Endothelial cell of umbilical vein (primary cell): Measurements from ENCODE around the gene KBTBD8. TPM values are rescaled to one million over a fixed set of nuclear protein-coding genes. Genes with fewer than 3 reads are reported as not detected.

Experiments
- BruUV-seq: library from RNA; stranded (reverse); fragments of 400-500 nt; replicated peaks from 2 replicates; lab custom pipeline; 2021; lab: Mats Ljungman, UMichigan
- CTCF ChIA-PET: fragments of 300-600, 350-600 bp; sonication (Branson Sonifier 250); formaldehyde crosslinking; loops from one replicate; lab custom pipeline; 2021; ENCODE audit warnings: antibody characterized with exemption, inconsistent platforms; lab: Charles Lee
- POLR2A ChIA-PET: fragments of 300-600, 350-600 bp; sonication (Branson Sonifier 250); formaldehyde crosslinking; loops from one replicate; lab custom pipeline; 2021; ENCODE audit warnings: antibody characterized with exemption, inconsistent platforms; lab: Charles Lee
- DNase-seq: peaks from one replicate; pipeline ENCODE4 v3.0.0-alpha.2; 2011; ENCODE audit warnings: low read depth, low spot score
- FAIRE-seq: peaks from 2 replicates; lab custom pipeline; 2011; peaks lifted over from hg19 to GRCh38; lab: Jason Lieb, UNC
- H2AFZ ChIP-seq: 2 replicates; pipeline ENCODE4 v1.6.0; 2012; ENCODE audit warnings: low read depth, low read length, control low read depth, inconsistent platforms
- H3K27ac ChIP-seq: 2 replicates; pipeline ENCODE4 v1.5.1; 2011; ENCODE audit warnings: low read depth, mild to moderate bottlenecking, control low read depth, low read length, moderate library complexity; ENCODE audit not compliant: insufficient read depth
- H3K27me3 ChIP-seq, 2 experiments: 2 replicates each; pipeline versions ENCODE4 v1.6.0 to v1.6.1; 2011; ENCODE audit warnings: low read length in 2 of 2, mixed read lengths in 1 of 2; ENCODE audit not compliant: control insufficient read depth in 2 of 2, insufficient read depth in 2 of 2
- H3K36me3 ChIP-seq, 2 experiments: 2 replicates in 1 of 2; 3 replicates in 1 of 2; pipeline ENCODE4 v1.5.1; 2011; ENCODE audit warnings: low read length in 2 of 2, mild to moderate bottlenecking in 1 of 2, moderate library complexity in 1 of 2; ENCODE audit not compliant: control insufficient read depth in 2 of 2, insufficient read depth in 2 of 2; ENCODE audit errors: extremely low read depth in 1 of 2
- H3K4me1 ChIP-seq: 3 replicates; pipeline ENCODE4 v1.5.1; 2011; ENCODE audit warnings: mild to moderate bottlenecking, low read length; ENCODE audit not compliant: control insufficient read depth, insufficient read depth; ENCODE audit errors: extremely low read depth
- H3K4me2 ChIP-seq: 2 replicates; pipeline ENCODE4 v1.6.1; 2011; ENCODE audit warnings: low read length, control low read depth, mixed read lengths; ENCODE audit not compliant: insufficient read depth
- H3K4me3 ChIP-seq, 3 experiments: fragments of 200-600 bp in 1 of 3; sonication (generic), shearing (Covaris generic) in 1 of 3; replicated peaks in 1 of 3; 2 replicates each; pipeline ENCODE4 v1.5.1; 2011 to 2016; ENCODE audit warnings: control low read depth in 3 of 3, low read length in 3 of 3, mild to moderate bottlenecking in 2 of 3, inconsistent platforms in 1 of 3, low read depth in 1 of 3, moderate library complexity in 1 of 3; ENCODE audit not compliant: insufficient read depth in 1 of 3
- H3K79me2 ChIP-seq: 2 replicates; pipeline ENCODE4 v1.6.0; 2012; ENCODE audit warnings: low read length, inconsistent platforms; ENCODE audit not compliant: control insufficient read depth, insufficient read depth
- H3K9ac ChIP-seq: replicated peaks from 2 replicates; pipeline ENCODE3; 2011; ENCODE audit warnings: low read length, control low read depth; ENCODE audit not compliant: insufficient read depth; ENCODE audit errors: extremely low read depth
- H3K9me1 ChIP-seq: replicated peaks from 3 replicates; pipeline ENCODE4 v1.6.0; 2011; ENCODE audit warnings: mild to moderate bottlenecking, low read length; ENCODE audit not compliant: control insufficient read depth, insufficient read depth; ENCODE audit errors: extremely low read depth
- H3K9me3 ChIP-seq: replicated peaks from 2 replicates; pipeline ENCODE4 v1.5.1; 2012; ENCODE audit warnings: low read length, inconsistent platforms; ENCODE audit not compliant: control insufficient read depth, insufficient read depth
- H4K20me1 ChIP-seq: replicated peaks from 2 replicates; pipeline ENCODE3; 2011; ENCODE audit warnings: mild to moderate bottlenecking, low read length; ENCODE audit not compliant: control insufficient read depth, insufficient read depth; ENCODE audit errors: extremely low read depth
- CTCF ChIP-seq, 2 donors: IDR thresholded peaks; 1 replicate in 1 of 2; 2 replicates in 1 of 2; pipeline ENCODE4 v1.5.1; 2011; ENCODE audit warnings: low read length in 2 of 2, mild to moderate bottlenecking in 2 of 2, moderate library complexity in 2 of 2, control low read depth in 1 of 2, inconsistent platforms in 1 of 2, low read depth in 1 of 2; ENCODE audit not compliant: insufficient read depth in 1 of 2; ENCODE audit errors: extremely low read depth in 1 of 2
- EZH2 ChIP-seq: IDR thresholded peaks from 2 replicates; pipeline ENCODE4 v1.6.1; 2012; ENCODE audit warnings: borderline replicate concordance, low read depth, mild to moderate bottlenecking, moderate library complexity, low read length, inconsistent platforms; ENCODE audit not compliant: severe bottlenecking
- FOS ChIP-seq: IDR thresholded peaks from 2 replicates; pipeline ENCODE4 v1.6.1; 2011; ENCODE audit warnings: mild to moderate bottlenecking, low read length, moderate library complexity, borderline replicate concordance; ENCODE audit not compliant: insufficient read depth
- GATA2 ChIP-seq: IDR thresholded peaks from 2 replicates; pipeline ENCODE4 v1.7.0; 2011; ENCODE audit warnings: low read depth, mild to moderate bottlenecking, moderate library complexity, mixed read lengths, low read length; ENCODE audit not compliant: insufficient read length, insufficient read depth
- JUN ChIP-seq: IDR thresholded peaks from 2 replicates; pipeline ENCODE4 v1.6.1; 2011; ENCODE audit warnings: borderline replicate concordance, low read depth; ENCODE audit not compliant: insufficient read length, insufficient read depth
- MAX ChIP-seq: IDR thresholded peaks from 2 replicates; pipeline ENCODE4 v1.6.1; 2011; ENCODE audit not compliant: insufficient read depth, insufficient read length
- MYC ChIP-seq: IDR thresholded peaks from one replicate; pipeline ENCODE4 v1.6.1; 2011; ENCODE audit warnings: mild to moderate bottlenecking, low read depth, low read length
- POLR2A ChIP-seq: IDR thresholded peaks from 2 replicates; pipeline ENCODE4 v1.6.1; 2012; ENCODE audit warnings: low read depth, mild to moderate bottlenecking, control low read depth, low read length
- POLR2AphosphoS5 ChIP-seq: IDR thresholded peaks from 2 replicates; pipeline ENCODE4 v1.6.1; 2012; ENCODE audit warnings: low read depth, mild to moderate bottlenecking, control low read depth, low read length, moderate library complexity; ENCODE audit not compliant: insufficient read depth
- dilution Hi-C: fragments of 300-500 bp; cut with MboI; formaldehyde crosslinking; loops from one replicate; pipeline ENCODE4 v1.15.0; 2019; ENCODE audit warnings: low sequenced_read_pairs; ENCODE audit not compliant: extremely low pct_ligation_motif_present
- intact Hi-C: fragments of 100-400 bp; cut with micrococcal nuclease; formaldehyde crosslinking; loops from one replicate; pipeline ENCODE4 v1.10.0; 2022
- polyA plus RNA-seq, 4 experiments: library from polyadenylated mRNA; depleted of rRNA in 3 of 4; stranded (reverse) in 3 of 4; unstranded in 1 of 4; fragments of >200 nt; gene quantifications; 2 replicates each; pipeline versions ENCODE4 v1.2.1 to v1.2.3, GENCODE V29; 2011 to 2012; ENCODE audit warnings: missing spikeins in 1 of 4
- total RNA-seq: library from RNA; stranded (reverse); gene quantifications from 2 replicates; pipeline ENCODE4 v1.2.3, GENCODE V29; 2021

Gene KBTBD8
- total and polyA plus RNA-seq, 2 donors (not counting 3 experiments of a cell fraction or from before 2014, with no cell fraction given): 0.26 to 1.1 TPM

GRCh38 chr3:67015702-67016484 is 17.8 kb downstream of the KBTBD8 start:
- Histone ChIP-seq H3K9me3 (no peaks in the 10 kb centered on the region), H3K9ac (no peak overlapping the region), H4K20me1 (no peaks in the 10 kb centered on the region), H3K4me1 (no peaks in the 10 kb centered on the region), H3K27me3 (no peaks in the 10 kb centered on the region), H3K9me1 (no peaks in the 10 kb centered on the region), H2AFZ (no peak overlapping the region), H3K36me3 (no peaks in the 10 kb centered on the region), H3K4me3 (no peak overlapping the region), H3K4me2 (no peak overlapping the region), H3K79me2 (no peaks in the 10 kb centered on the region), H3K27ac (no peak overlapping the region)
- no peak for FAIRE-seq
- intact Hi-C loops (no loop called here), dilution Hi-C loops (no loop called here)
- TF ChIP-seq FOS (no peak), JUN (no peak), GATA2 (no peak), MAX (no peak), MYC (no peak), CTCF (IDR thresholded peaks at IDR 0.05; ENCODE audit: extremely low read depth in 1 of 2, insufficient read depth in 1 of 2, low read depth in 1 of 2, low read length in 2 of 2) (no peak), EZH2 (no peak), POLR2A (no peak), POLR2AphosphoS5 (no peak)
- CTCF ChIA-PET: no interaction called here
- POLR2A ChIA-PET: no interaction called here
- BruUV-seq: no TSS peak
- DNase-seq: no peak
